ENCODE results near the gene GSTM2.
"Not testable (repeated sequence)": the region's sequence is repeated elsewhere in the genome, so short reads cannot be mapped to it uniquely, and the experiment has no call there.

The GSTM2 gene

DNA sequence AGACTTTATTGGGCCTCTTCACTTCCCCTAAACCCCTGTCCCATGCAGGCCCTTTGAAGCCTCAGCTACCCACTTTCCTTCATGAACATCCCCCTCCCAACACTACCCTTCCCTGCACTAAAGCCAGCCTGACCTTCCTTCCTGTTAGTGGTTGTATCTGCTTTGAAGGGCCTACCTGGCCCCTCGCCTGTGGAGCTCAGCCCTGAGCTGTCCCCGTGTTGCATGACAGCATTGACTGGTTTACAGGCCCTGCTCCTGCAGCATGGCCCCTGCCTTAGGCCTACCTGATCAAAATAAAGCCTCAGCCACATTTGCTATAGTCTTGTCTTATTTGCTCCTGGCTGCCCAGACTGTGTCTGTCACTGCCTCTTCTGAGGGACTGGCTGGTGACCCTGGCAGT lies 6.5 kb upstream of the GSTM2 start:
- H3K27ac ChIP-seq, result no peak overlapping the region
- TF ChIP-seq, protein P1, sequence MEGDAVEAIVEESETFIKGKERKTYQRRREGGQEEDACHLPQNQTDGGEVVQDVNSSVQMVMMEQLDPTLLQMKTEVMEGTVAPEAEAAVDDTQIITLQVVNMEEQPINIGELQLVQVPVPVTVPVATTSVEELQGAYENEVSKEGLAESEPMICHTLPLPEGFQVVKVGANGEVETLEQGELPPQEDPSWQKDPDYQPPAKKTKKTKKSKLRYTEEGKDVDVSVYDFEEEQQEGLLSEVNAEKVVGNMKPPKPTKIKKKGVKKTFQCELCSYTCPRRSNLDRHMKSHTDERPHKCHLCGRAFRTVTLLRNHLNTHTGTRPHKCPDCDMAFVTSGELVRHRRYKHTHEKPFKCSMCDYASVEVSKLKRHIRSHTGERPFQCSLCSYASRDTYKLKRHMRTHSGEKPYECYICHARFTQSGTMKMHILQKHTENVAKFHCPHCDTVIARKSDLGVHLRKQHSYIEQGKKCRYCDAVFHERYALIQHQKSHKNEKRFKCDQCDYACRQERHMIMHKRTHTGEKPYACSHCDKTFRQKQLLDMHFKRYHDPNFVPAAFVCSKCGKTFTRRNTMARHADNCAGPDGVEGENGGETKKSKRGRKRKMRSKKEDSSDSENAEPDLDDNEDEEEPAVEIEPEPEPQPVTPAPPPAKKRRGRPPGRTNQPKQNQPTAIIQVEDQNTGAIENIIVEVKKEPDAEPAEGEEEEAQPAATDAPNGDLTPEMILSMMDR (IDR thresholded peaks at IDR 0.05), result no peak
- no peak for TF ChIP-seq ZFX (IDR thresholded peaks at IDR 0.05; ENCODE audit: borderline replicate concordance)

DNA sequence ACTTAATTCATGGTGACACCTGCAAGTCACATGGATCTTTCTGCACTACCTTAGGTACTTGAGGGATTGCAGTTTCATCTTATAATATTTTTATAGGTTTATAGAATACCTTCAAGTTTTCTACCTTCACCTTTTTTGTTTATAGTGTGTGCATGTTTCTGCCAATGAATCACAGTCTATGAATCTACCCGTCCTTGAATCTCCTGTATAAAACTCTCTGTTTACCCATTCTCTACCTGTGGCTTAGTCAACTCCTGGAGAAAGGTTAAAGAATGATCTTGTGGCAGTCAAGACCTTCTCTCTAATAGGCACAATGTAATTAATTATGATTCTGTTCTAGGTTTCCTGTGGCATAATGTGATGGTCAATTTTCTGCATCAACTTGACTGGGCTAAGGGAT lies 3.2 kb upstream of the GSTM2 start:
- no peak overlapping the region for H3K27ac ChIP-seq
- TF ChIP-seq, protein P1 (IDR thresholded peaks at IDR 0.05), result no peak

DNA sequence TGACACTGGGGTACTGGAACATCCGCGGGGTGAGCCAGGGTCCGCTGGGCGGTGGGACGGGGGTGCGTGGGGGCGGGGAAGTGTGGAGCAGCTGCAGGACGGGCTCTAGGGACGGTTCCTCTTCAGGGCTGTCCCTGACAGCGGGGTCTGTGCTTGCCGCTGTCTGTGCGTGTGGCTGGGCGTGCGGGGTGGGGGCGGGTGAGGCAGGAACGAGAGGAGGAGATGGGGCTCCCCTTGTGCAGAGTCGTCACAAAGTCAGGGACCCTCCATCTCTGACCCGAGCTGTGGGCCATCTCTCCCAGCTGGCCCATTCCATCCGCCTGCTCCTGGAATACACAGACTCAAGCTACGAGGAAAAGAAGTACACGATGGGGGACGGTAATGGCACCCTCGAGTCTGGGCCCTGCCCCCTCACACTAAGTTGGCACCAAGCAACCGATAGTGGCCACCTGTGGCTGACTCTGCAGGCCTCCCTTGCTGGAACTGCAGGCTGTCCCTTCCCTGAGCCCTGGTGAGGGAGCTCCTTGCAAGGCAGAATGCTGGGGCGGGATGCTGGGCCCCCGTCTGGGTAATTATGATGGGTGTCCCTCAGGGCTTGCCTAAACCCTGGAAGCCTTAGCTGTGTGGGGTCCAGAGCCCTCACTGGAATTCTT lies 392 bp downstream of the GSTM2 start:
- TF ChIP-seq, protein P1 (IDR thresholded peaks at IDR 0.05), result no peak
- no peak overlapping the region for H3K27ac ChIP-seq

- no peak for TF ChIP-seq ZFX (IDR thresholded peaks at IDR 0.05; ENCODE audit: borderline replicate concordance)
- TF ChIP-seq, protein P1 (IDR thresholded peaks at IDR 0.05), result no peak
- H3K27ac ChIP-seq, result no peak overlapping the region
Measured at GRCh38 chr1:109669246-109669948, 1.5 kb downstream of the GSTM2 start.

- H3K27ac ChIP-seq, result not testable (repeated sequence)
Measured at GRCh38 chr1:109669949-109670302, 2.1 kb downstream of the GSTM2 start.

GRCh38 chr1:109671067-109671466 lies 3.2 kb downstream of the GSTM2 start:
- no peak overlapping the region for H3K27ac ChIP-seq
- TF ChIP-seq, protein P1 (IDR thresholded peaks at IDR 0.05), result no peak
- TF ChIP-seq ZFX (IDR thresholded peaks at IDR 0.05; ENCODE audit: borderline replicate concordance), result no peak

DNA sequence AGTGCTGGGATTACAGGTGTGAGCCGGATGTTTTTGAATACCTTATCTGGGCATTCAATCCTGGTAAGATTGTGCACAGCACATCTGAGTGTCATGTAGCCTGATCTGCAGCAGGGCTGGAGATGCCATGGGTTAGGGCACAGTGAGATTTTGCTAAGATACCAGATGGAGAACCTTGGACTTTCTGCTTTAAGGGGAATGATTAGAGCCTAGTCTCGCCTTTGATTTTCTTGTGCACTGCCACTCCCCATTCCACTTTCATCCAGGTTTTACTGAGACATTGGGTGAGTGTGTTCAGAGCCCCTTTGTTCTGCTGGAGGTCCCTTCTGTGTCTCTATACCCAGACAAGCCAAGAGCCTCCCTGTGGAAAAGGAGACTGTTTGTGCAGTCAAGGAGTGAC lies 6.0 kb downstream of the GSTM2 start:
- not testable (repeated sequence) for H3K27ac ChIP-seq

DNA sequence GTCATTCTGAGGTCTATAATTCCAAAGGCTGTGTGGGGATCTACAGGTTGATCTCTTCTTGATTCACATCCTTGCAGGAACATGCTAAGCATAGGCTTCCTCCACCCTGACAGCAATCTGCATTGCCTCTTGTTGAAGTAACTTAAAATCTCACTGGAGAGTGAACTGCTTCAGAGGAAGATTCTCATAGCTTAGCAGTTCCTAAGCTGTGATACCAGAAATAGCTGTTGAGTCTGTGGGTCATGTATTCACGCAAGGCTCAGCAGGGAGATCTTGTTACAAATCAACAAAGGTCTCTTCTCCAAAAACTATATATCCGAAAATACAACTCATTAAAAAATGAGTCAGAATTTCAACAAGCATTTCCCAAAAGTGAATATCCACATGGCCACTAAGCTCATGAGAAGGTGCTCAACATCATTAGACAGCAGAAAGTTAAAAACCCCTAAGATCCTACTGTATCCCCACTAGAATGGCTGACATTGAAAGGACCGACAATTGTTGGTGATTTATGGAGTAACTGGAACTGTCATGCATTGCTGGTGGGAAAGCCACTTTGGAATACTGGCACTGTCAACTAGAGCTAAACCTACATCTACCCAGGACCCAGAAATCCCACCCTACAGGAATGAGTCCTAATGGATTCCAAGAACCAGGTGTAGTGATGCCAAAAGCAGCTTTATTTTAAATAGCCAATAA lies 9.0 kb downstream of the GSTM2 start:
- not testable (repeated sequence) for H3K27ac ChIP-seq

- no peak for TF ChIP-seq ZFX (IDR thresholded peaks at IDR 0.05; ENCODE audit: borderline replicate concordance)
- TF ChIP-seq, protein P1 (IDR thresholded peaks at IDR 0.05), result no peak
Measured at GRCh38 chr1:109677459-109677858, 9.6 kb downstream of the GSTM2 start.

GRCh38 chr1:109678637-109679036 lies 10.8 kb downstream of the GSTM2 start:
- not testable (repeated sequence) for H3K27ac ChIP-seq

More at GRCh38 chr1:109677459-109677858, 9.6 kb downstream of the GSTM2 start:
- H3K27ac ChIP-seq, result no peak overlapping the region

- not testable (repeated sequence) for H3K27ac ChIP-seq
Measured at GRCh38 chr1:109684777-109685176, 16.9 kb downstream of the GSTM2 start.

GRCh38 chr1:109685399-109685798 lies 17.5 kb downstream of the GSTM2 start:
- H3K27ac ChIP-seq, result not testable (repeated sequence)

DNA sequence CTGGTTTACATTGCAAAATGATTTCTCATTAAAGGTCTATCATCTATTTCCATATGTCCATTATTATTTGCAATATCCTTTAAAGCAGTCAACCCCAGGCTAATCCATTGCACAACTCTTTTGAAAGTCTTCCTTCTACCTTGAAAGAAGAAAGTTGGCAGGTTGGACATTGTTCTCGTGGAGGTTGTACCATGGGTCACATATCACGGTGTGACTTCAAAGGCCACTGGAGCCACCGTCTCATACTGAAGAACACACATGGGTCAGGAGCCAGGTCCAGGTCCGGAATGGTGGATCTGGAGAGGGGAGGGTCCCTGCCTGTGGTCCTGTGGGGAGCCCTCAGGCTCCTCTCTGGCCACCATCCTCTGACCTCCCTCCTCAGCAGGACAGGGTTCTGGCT lies 18.0 kb downstream of the GSTM2 start:
- not testable (repeated sequence) for H3K27ac ChIP-seq
